ENCODE results near the gene KLHL5.
"Not testable (repeated sequence)": the region's sequence is repeated elsewhere in the genome, so short reads cannot be mapped to it uniquely, and the experiment has no call there.

The KLHL5 gene

GRCh38 chr4:39104255-39104654, 42.2 kb downstream of the KLHL5 start:
- DNase-seq: no peak

GRCh38 chr4:39106011-39106410, 44.0 kb downstream of the KLHL5 start:
- no peak for DNase-seq

GRCh38 chr4:39114436-39114835, 52.4 kb downstream of the KLHL5 start:
- DNase-seq: no peak

- DNase-seq: no peak
Measured at GRCh38 chr4:39118034-39118658, 56.1 kb downstream of the KLHL5 start.

GRCh38 chr4:39120418-39120817, 58.4 kb downstream of the KLHL5 start:
- no peak for DNase-seq

- no peak for DNase-seq
Measured at GRCh38 chr4:39124885-39125599, 63.0 kb downstream of the KLHL5 start.

GRCh38 chr4:39125600-39125985, 63.6 kb downstream of the KLHL5 start:
- DNase-seq: no peak

GRCh38 chr4:39126256-39127095, 64.4 kb downstream of the KLHL5 start:
- DNase-seq: no peak

- DNase-seq: no peak
Measured at GRCh38 chr4:39133623-39134022, 71.6 kb downstream of the KLHL5 start.

GRCh38 chr4:39134683-39135306, 72.8 kb downstream of the KLHL5 start:
- DNase-seq: no peak

- DNase-seq: not testable (repeated sequence)
Measured at GRCh38 chr4:39138227-39138626, 76.2 kb downstream of the KLHL5 start.

- DNase-seq: no peak
Measured at GRCh38 chr4:39146211-39146610, 84.2 kb downstream of the KLHL5 start.

GRCh38 chr4:39154009-39154408, 92.0 kb downstream of the KLHL5 start:
- DNase-seq: no peak

GRCh38 chr4:39157520-39157919, 95.5 kb downstream of the KLHL5 start:
- no peak for DNase-seq

GRCh38 chr4:39166177-39166576, 104.1 kb downstream of the KLHL5 start:
- DNase-seq: no peak

- no peak for DNase-seq
Measured at GRCh38 chr4:39166669-39167068, 104.6 kb downstream of the KLHL5 start.

- no peak for DNase-seq
Measured at GRCh38 chr4:39169426-39169825, 107.4 kb downstream of the KLHL5 start.

- DNase-seq: no peak
Measured at GRCh38 chr4:39170301-39170700, 108.3 kb downstream of the KLHL5 start.
